SU-DHL-6 (cell line): ENCODE data around the gene ADAMTS10.

Experiments
- EZH2phosphoT487 ChIP-seq: fragments of 200-600 bp; sonication (generic), shearing (Covaris generic); conservative IDR thresholded peaks from 2 replicates; pipeline ENCODE4 v1.6.1; 2018; ENCODE audit warnings: mild to moderate bottlenecking, antibody characterized with exemption, low read length, moderate library complexity, mixed read lengths
- TF ChIP-seq, protein P1 (sequence below): fragments of 200-600 bp; sonication (generic); IDR thresholded peaks from one replicate; pipeline ENCODE4 v1.5.1; 2017; ENCODE audit warnings: antibody characterized with exemption, mild to moderate bottlenecking, low read length, moderate library complexity; ENCODE audit not compliant: insufficient read depth, poor library complexity, severe bottlenecking

DNA sequence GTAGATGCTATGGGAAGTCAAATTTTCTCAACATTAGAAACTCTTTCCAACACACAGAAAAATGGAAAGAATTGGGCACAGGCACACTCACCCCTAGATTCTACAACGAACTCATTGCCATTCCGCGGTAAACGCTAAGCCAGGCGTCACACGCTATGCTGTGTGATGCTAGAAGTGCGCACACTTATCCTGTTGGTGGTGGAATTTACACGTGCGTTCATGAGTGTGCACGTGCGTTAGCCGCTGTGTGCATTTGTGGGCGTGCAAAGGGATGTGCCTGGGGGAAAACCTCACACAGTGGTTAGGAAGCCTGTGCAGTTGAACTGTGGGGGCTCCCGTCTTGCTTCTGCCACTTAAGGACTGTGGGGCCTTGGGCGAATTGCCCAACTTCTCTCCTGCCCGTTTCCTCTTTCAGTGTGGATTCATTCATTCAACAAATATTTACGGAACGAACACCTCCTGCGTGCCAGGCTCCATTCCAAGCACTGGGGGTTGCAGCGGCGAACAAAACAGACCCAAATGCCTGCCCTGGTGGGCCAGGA lies 27.6 kb upstream of the ADAMTS10 start:
- TF ChIP-seq, protein P1, sequence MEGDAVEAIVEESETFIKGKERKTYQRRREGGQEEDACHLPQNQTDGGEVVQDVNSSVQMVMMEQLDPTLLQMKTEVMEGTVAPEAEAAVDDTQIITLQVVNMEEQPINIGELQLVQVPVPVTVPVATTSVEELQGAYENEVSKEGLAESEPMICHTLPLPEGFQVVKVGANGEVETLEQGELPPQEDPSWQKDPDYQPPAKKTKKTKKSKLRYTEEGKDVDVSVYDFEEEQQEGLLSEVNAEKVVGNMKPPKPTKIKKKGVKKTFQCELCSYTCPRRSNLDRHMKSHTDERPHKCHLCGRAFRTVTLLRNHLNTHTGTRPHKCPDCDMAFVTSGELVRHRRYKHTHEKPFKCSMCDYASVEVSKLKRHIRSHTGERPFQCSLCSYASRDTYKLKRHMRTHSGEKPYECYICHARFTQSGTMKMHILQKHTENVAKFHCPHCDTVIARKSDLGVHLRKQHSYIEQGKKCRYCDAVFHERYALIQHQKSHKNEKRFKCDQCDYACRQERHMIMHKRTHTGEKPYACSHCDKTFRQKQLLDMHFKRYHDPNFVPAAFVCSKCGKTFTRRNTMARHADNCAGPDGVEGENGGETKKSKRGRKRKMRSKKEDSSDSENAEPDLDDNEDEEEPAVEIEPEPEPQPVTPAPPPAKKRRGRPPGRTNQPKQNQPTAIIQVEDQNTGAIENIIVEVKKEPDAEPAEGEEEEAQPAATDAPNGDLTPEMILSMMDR, result no peak
- no peak for TF ChIP-seq EZH2phosphoT487
